Measurements from ENCODE around the gene DNPEP.

- no peak for TF ChIP-seq CTCF (IDR thresholded peaks at IDR 0.05; ENCODE audit: control extremely low read depth in 1 of 3, insufficient read depth in 1 of 3, low read depth in 1 of 3, low read length in 3 of 3)
- no peak for TF ChIP-seq POLR2A (IDR thresholded peaks at IDR 0.05; ENCODE audit: control extremely low read depth in 1 of 2, low read depth in 2 of 2, low read length in 2 of 2)
- no peak for TF ChIP-seq POLR2AphosphoS5 (IDR thresholded peaks at IDR 0.05; ENCODE audit: low read depth, low read length)
- no peak for TF ChIP-seq SP1 (IDR thresholded peaks at IDR 0.05; ENCODE audit: low read depth, low read length)
- TF ChIP-seq ATF2 (IDR thresholded peaks at IDR 0.05; ENCODE audit: low read length): no peak
These were observed 9.4 kb downstream of the DNPEP start for GRCh38 chr2:219378163-219378851.

Data from H1 (cell line).